Activated CD8-positive, alpha-beta memory T cell treated with anti-CD3 and anti-CD28 coated beads for 24 hours (primary cell): ENCODE measurements around the gene PPP1R9B.

Experiments
- DNase-seq: peaks from one replicate; pipeline ENCODE4 v3.0.0-alpha.2; 2020

The PPP1R9B gene

DNA sequence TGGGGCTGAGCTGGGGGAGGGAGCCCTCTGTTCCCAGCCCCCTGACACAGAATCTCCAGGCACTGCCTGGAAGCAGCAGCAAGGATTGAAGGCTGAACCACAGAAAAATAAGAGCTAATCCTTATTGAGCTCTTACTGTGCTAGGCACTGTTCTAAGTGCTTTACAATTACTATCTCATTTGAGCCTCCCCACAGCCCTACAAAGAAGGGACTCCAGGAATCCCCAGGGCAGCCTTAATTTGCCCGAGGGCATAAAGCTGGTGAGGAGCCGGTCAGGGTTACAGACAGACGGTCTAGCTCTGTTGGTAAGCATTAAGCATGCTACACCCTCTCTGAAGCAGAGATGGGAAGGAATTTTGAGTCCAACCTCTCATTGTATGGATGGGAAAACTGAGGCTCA is 27.5 kb downstream of the PPP1R9B start:
- DNase-seq: no peak

DNA sequence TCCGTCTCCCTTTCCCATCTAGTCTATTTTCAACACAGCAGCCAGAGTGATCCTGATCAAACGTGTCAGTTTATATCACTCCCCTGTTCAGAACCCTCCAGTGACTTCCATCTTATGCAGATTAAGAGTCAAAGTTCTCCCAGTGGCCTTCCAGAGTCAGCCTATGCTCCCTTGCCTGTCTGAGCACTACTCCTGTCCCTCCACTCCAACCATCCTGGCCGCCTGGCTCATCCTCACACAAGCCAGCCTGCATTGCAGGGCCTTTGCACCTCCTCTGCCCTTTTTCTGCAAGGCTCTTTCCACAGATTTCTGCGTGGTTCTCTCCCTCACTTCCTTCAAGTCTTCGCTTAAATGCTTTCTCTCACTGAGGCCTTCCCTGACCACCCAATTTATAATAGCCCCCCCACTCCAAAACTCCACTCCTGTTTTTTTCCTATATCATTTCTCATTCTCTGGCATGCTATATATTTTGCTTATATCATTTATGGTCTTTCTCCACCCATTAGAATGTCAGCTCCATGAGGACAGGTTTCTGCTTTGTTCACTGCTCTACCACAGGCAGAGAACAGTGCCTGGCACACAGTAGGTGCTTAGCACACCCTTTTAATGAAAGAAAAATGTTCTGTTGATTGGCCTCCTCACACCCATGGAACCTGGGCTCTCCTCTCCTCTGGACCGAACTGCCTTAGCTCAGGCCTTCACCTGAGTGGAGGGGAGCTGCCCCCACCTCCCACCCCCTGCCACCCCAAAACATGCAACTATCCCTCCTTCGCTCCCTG is 29.8 kb downstream of the PPP1R9B start:
- DNase-seq: no peak

DNA sequence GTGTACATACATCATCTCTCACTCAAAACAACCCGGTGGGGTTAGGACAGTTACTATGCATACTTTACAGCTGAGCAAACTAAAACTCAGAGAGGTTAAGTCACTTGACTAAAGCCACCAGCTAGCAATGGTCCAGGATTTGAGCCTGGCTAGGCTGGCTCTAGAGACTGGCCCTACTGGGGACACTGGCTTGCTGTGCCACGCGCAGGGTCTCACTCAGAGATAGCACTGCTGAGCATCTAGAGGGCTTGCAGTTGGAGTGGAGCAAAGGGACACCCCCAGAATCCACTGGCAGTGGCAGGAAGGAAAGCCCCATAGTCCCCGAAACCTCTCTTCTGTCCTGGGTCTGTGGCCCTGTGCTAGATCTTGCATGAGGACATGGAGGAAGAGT is 31.7 kb downstream of the PPP1R9B start:
- no peak for DNase-seq

DNA sequence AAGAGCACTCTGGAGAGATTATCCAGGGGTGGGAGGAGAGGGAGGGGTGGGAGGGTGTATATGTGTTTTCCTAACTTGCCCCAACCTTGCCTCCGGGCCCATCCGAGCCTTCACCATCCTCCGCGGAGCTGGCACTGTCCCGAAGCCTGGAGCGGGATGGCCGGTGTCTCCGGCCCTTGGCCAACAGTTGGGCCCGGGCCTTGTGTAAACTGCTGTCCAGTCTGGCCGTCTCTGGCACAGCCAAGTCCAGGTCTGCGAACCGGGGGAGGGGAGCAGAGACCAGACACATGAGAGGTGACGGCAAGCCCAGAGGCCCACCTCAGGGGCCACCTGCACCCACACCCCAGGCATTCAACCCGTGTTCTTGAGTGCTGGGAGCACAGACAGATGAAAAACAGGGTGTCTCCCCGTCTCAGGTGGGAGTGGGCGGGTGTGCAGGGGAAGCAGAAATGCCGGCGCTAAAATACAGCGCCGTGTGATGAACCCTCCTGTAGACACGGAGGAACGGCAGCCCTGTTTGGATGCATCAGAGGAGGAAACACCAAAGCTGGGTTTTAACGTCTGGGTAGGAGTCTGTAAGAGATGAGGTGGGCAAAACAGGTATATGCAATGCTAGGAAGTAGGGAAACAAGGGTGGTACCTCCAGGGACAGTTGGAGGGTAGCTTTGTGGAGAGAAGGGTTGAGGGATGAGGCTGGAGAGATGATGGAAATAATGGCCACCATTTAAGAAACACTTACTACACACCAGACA is 32.2 kb downstream of the PPP1R9B start:
- no peak for DNase-seq

DNA sequence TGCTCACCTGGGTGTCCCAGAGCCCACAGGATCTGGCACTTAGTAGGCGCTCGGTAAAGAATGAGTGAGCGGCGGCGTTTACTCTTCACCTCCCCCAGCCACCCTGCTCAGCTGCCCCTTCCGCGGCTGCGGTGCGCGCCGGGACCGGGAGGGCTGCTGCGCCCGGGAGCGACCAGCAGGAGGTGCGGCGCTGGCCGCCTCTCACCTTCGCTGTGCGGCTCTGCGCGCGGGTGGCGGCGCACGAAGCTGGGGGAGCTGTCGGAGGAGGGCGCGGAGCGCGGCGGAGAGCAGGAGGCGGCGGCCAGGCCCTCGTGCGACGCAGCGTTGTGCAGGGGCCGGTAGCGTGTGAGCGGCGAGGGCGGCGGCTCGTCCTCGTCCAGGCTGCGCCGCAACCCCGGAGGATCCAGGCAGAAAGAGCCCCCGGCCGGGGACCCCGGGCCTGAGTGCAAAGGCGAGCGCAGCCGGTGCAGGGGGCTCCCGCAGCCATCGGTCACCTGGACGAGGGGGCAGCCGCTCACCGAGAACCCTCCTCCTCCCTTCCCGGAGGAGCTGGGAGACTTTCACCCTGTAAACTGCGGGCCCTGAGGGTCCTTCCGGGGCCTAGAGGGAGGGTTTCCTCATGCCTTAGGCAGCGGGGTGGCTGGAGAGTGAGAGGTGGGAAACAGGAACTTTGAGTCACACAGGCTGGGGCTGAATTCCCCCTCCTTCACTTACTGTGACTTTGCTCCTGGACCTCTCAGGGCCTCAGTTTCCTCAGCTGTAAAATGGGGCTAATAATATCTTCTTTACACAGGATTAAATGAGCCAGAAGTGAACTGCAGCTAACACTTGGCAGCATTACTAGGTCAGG is 33.0 kb downstream of the PPP1R9B start:
- DNase-seq: peak; percentile 83

DNA sequence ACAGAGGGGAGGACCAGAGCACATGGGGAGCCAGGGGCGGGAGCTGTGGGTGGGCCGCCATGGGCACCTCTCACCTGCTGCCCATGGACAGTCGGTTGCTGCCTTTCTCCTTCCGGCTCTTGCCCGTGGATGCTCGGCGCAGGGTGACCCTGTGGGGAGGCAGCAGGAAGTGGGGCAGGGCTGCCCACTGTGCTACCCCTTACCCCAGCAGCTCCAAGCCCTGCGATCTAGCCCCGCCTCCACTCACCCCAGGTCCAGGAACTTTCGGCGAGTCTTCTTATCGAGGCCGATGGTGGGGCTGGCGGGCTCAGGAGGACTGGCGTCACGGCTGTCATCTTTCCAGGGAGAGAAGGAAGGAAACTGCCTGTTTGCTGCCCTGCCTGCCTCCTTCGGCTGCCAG is 34.7 kb downstream of the PPP1R9B start:
- no peak for DNase-seq

DNA sequence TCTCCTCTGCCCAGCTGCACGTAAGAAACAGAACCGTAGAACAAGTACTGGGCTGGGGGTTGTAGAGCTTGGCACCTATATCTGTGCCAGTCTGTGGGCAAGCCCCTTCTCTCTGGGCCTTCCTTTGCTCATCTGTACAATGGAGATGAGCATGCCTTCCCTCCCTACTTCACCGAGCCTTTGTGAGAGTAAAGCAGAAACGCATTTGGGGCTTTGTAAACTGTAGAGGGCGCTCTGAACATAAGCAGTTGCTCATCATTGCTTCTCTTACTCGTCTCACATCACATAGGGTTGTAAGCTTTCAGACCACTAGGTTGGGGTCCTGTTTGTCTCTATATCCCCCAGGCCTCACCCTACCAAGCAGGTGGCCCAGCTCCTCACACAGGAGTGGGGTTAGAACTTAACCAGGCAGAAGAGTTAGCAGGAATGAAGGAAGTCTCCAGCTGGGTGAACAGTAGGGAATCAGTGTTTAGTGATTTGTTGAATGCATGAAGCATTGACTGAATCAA is 35.6 kb downstream of the PPP1R9B start:
- no peak for DNase-seq

DNA sequence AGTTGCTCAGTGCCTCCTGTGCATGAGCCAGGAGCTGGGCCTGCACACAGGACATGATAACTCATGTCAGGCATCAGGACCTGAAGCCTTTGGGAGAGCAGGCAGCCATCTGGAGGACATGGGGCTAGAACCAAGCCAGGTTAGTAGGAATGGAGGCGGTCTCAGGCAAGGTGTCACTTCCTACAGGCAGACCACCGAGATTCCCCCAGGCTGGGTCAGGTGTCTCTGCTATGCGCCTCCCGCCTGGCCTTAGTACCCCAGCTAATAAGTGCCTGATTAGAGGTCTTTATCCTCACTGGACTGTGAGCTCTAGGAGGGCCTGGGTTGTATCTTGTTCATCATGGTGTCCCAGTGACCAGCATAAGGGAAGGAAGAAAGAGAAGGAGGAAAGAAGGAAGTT is 36.1 kb downstream of the PPP1R9B start:
- DNase-seq: no peak

DNA sequence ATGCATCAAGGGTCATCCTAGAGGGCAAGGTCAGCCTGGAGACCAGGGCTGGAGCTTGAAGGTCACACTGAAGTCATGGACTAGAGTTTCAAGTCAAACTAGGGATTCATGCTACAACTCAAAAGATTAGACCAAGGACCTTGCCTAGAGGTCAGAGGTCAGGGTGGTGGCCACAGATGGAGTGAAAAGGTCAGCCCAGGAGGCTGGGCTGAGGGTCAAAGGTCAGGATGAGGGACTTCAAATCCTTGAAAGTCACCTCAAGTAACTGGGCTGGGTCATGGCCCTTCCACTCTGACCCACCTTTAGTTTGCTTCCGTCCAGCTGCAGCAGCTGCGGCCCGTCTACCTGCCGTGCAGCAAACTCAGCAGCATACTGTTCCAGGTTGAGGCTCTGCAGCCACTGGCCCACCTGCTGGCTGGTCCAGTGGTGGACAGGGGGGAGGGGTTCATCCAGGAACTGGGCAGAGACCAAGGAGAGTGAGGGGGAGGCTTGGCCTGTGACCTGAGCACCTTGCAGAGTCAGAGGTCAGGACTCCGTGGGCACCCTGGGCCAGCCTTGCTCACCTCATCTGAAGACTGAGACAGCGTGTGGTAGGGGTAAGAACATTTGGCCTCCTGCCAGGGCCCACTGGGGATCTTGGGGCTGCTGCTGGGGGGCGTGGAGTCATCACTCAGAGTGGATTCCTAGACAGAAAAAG is 36.7 kb downstream of the PPP1R9B start:
- DNase-seq: no peak

DNA sequence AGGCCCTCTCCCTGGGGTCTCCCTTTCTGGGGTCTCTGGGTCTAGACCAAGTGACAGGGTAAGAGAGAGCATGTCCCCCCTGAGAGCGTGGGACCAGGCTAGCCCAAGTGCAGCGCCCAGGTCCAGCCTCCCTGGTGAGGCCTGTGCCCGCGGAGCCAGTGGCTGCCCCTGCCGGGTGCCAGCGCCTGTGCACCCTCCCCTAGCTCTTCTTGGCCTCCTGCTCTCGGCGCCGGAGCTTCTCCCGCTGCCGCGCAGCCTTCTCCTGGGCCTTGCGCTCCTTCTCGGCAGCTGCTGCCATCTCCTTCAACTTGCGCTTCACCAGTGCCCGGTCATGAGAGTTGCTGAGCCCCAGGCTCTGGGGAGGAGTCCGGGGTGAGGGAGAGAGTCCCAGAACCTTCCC is 37.8 kb downstream of the PPP1R9B start:
- no peak for DNase-seq

DNA sequence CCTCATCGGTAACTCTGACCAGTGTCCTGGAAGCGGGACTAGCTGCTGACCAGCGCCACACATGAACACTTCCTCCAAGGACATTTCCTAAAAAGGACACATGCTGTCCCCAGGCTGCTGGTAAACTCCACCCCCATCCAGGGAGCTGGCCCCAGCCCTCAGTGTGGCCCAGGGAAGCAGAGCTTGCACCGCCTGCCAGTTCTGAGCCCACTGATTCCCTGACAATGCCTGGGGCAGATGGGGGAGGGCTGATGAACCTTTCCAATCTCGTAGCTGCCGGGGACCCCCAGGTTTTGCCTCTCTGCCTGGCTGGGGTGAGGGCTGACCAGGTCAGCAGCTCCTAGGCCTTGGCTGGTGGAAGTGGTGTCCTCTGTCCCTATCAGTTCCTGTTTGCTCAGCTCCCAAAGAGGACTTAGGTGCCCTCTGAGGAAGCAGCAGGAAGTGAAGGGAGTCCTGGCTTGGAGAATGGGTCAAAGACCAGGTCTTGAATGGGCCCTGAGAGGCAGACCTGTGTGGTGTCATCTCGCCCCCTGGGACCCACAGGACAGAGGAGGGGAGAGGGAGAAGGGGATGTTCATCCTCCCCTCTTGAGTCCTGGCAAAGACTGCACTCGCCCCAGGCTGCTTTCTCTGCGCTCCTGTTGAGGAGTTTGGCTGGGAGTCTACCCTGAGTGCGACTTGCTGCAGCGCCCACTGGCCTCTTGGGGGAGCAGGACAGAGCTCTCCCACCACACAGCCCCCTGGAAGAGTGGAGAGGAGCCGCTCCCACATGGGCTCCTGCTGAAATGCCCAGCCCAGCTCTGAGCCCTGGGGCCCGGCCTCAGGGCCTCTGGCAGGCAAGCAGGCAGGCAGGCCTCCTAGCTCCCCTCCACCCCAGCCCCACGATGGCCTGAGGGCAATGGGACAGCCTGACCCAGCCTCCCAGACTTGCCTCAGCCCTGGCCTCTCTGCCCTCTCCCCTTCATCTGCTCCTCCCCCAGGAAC is 38.5 kb downstream of the PPP1R9B start:
- DNase-seq: no peak

DNA sequence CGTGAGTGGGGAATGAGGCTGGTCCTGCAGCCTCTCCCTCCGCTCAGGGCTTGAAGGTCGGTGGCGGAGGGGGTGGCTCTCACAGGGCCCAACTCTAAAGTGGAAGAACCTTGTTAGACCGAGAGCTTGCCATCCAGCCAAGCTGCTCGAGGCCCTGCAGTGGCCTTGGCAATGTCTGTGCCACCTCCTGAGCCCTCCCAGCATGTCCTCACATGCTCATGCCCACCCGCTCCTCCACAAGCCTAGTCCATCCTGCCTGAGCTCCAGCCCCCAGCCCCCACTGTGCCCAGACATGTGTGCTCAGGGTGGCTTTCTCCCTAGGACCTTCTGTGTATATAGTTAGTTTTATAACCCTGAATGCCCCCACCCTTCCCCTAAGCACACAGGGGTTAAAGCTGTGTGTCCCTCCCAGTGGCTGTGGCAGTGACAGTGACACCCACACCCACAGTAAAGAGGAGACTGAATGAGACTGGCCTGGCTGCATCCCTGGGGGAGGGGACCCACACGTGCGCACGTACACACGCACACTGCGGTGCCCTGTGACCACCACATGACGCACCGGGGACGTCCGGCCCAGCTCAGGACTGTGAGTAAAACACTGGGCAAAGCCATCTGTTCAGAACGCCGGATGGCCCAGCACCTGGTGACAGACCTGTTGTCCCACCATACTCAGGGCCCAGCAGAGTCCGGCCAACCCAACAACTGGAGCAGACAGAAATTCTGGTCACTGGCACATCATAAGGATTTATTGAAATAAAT is 39.7 kb downstream of the PPP1R9B start:
- DNase-seq: no peak

DNA sequence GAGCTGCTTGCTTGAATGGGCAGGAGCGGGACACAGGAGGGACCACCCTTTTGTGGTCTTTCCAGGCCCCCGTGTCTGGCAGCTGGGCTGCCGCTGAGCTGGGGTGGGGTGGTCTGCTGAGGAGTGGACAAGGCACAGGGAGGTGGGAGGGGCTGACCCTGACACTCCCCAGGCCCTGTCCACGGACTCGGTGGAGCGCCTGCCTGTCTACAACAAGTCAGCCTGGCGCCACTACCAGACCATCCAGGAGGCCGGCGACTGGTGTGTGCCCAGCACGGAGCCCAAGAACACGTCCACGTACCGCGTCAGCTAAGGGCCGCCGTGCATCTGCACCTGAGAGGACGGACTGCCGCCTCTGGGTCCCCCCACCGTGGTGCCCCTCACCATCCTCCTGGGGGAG is 40.7 kb downstream of the PPP1R9B start:
- no peak for DNase-seq

DNA sequence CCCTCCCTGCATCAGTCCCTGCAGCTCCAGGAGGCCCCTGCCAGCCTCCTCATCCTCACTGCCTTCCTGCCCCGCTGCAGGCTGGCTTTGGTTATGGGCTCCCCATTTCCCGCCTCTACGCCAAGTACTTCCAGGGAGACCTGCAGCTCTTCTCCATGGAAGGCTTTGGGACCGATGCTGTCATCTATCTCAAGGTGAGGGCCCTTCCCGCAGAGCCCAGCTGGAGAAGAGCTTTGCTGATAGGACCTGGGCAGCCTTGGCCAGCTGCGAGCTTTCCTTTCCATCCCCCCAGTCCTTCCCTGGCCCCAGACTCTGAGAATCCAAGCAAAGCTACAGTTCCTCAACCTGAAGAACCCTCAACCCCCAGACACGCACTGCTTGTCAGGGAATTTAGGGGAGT is 41.3 kb downstream of the PPP1R9B start:
- DNase-seq: no peak

DNA sequence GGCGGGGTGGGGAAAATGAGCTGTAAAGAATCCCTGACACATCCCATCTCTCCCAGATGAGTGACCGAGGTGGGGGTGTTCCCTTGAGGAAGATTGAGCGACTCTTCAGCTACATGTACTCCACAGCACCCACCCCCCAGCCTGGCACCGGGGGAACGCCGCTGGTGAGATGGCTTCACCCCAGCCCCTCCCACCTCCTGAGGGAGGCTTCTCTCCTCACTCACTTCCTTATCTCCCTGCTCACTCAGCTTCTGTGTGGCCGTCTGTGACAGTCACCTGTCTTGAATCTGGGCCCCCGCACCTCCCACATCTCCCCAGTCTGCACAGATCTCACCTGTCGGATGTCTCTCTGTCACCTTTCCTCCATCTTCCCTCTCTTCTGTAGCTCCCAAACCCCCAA is 41.9 kb downstream of the PPP1R9B start:
- DNase-seq: no peak

DNA sequence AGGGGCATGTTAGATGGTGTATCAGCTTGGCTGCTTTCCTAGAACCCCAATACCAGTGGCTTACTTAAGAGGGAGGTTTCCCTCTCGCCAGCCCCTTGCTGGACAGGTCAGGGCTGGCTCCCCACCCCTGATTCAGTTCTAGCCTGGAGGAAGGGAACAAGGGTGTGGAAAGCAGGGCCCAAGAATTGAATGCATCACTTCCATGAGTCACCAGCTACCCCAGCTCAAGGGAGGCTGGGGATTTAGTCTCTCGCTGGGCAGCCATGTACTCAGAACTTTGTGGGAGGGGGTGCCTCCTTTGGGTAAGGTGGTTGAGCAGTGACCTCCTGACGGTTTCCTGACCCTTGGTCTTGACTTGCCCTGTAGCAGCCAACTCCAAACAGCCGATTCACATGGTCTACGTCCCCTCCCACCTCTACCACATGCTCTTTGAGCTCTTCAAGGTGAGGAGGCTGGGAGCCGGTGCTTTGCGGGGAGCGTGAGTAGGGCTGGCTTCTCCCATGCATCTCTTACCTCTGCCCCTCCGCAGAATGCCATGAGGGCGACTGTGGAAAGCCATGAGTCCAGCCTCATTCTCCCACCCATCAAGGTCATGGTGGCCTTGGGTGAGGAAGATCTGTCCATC is 42.6 kb downstream of the PPP1R9B start:
- DNase-seq: no peak

DNA sequence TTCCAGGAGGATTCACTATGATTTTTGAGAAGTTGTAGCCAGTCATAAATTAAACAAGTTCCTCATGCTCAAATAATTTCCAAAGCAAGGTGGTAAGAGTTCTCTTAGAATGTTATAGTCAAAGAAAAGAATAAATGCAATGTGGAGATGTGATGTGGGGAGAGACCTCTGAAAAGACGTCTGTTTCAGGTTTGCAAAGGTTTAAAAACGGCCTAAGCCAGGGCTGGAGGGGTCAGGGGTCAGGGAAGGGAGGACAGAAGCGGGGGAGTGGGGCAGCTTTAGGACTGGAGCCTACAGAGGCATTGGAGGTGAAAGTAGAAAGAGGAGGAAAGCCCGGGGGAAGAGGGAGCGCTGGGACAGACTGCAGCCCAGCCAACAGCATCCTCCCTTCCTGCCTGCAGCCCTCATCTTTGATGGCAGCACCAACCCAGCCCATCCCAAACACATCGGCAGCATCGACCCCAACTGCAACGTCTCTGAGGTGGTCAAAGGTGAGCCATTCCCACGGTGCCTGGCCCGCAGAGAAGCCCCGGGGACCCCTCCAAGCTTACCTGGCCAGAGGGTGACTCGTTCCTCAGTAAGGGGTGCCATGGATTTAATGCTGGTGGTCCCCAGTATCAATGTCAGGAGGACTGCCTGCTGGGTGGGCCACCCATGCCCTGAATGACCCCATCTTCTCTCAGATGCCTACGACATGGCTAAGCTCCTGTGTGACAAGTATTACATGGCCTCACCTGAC is 43.9 kb downstream of the PPP1R9B start:
- DNase-seq: no peak

DNA sequence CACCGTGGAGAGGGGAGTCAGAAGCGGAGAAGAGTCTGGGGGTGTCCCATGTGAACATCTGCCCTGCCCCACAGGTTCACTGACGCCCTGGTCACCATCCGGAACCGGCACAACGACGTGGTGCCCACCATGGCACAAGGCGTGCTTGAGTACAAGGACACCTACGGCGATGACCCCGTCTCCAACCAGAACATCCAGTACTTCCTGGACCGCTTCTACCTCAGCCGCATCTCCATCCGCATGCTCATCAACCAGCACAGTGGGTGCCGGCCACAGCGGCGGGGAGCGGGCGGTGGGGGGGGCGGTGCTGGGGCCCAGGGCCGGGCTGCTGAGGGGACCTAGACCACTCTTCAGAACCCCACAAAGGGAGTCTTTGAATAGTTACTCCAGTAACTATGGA is 44.7 kb downstream of the PPP1R9B start:
- no peak for DNase-seq

DNA sequence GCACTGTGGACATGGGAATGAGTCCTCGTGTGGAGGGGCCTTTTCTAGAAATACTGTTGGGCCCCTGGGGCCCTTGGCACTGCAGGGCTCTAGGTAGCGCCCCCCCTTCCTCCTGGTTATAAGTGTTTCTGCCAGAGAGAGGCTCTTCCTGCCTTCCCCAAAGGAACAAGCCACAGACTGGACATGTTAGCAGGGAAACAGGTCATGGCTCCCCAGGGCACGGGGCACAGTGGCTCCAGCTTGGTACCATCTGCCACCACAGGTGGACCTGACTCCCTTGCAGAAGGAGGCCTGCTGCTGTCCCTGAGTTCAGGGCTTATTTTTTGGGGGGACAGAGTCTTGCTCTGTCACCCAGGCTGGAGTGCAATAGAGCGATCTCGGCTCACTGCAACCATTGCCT is 46.5 kb downstream of the PPP1R9B start:
- no peak for DNase-seq

DNA sequence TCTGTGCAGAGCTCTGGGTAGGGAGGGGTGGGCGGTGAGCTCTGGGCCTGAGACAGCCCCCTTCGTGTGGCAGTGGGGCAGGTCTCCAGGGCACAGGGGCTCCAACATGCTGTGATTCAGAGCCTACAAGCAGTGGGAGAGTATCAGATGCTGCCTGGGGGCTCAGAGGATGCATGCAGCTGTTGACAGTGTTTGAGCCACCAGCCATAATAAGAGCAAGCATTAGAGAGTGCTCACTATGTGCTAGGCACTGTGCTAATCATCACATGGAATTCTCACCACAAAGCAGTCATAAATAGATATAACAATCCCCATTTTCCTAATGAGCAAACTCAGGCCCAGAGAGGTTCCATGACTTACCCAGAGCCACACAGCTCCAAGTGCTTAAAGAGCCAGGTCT is 47.2 kb downstream of the PPP1R9B start:
- DNase-seq: no peak
